ENCODE data around the gene KDM4D. TPM values are rescaled to one million over a fixed set of nuclear protein-coding genes. Genes with fewer than 3 reads are reported as not detected.
"Not testable (repeated sequence)": the region's sequence is repeated elsewhere in the genome, so short reads cannot be mapped to it uniquely, and the experiment has no call there.

Gene KDM4D
- total RNA-seq, 1 donor: 1.3 TPM

- DNase-seq (ENCODE audit: low read depth in 2 of 3, low spot score in 2 of 3): not testable (repeated sequence)
Observed at GRCh38 chr11:95025594-95025993, 52.1 kb downstream of the KDM4D start.

- no peak for DNase-seq (ENCODE audit: low read depth in 2 of 3, low spot score in 2 of 3)
Observed at GRCh38 chr11:95028357-95028756, 54.8 kb downstream of the KDM4D start.

- DNase-seq (ENCODE audit: low read depth in 2 of 3, low spot score in 2 of 3): no peak
Observed at GRCh38 chr11:95033051-95033450, 59.5 kb downstream of the KDM4D start.

GRCh38 chr11:95035316-95035715, 61.8 kb downstream of the KDM4D start:
- DNase-seq (ENCODE audit: low read depth in 2 of 3, low spot score in 2 of 3): no peak

GRCh38 chr11:95037356-95038035, 64.0 kb downstream of the KDM4D start:
- peak in 2 of 3 donors; percentile 15 to 17 for DNase-seq (ENCODE audit: low read depth in 2 of 3, low spot score in 2 of 3)

GRCh38 chr11:95042239-95042638, 68.7 kb downstream of the KDM4D start:
- DNase-seq (ENCODE audit: low read depth in 2 of 3, low spot score in 2 of 3): no peak

- DNase-seq (ENCODE audit: low read depth in 2 of 3, low spot score in 2 of 3): no peak
Observed at GRCh38 chr11:95042906-95043305, 69.4 kb downstream of the KDM4D start.

GRCh38 chr11:95044010-95044409, 70.5 kb downstream of the KDM4D start:
- no peak for DNase-seq (ENCODE audit: low read depth in 2 of 3, low spot score in 2 of 3)

- DNase-seq (ENCODE audit: low read depth in 2 of 3, low spot score in 2 of 3): no peak
Observed at GRCh38 chr11:95045812-95046211, 72.3 kb downstream of the KDM4D start.

Other genes with a start within 250 kb of the KDM4D start
- gene AMOTL1, start 205.4 kb upstream of the KDM4D start, total RNA-seq: 14.3 TPM
- 12.4 TPM for gene CWC15, start 153 bp upstream of the KDM4D start, total RNA-seq
- not detected for gene KDM4E, start 51.5 kb downstream of the KDM4D start, total RNA-seq
- gene KDM4F, start 75.7 kb downstream of the KDM4D start, total RNA-seq: under 0.01 TPM
- 17.5 TPM for gene SRSF8, start 93.2 kb downstream of the KDM4D start, total RNA-seq
- gene ENDOD1, start 116.1 kb downstream of the KDM4D start, total RNA-seq: 14.5 TPM

Measured in hematopoietic multipotent progenitor cell (in vitro differentiated cells).